Transverse colon (tissue), 4 donors: ENCODE results near the gene TMEM95.

Source experiments
- CTCF ChIP-seq, 5 experiments: fragments of 200-600 bp in 3 of 5; fragments of 450-650 bp in 2 of 5; sonication (generic) in 3 of 5; IDR thresholded peaks; 1 replicate in 2 of 5; 2 replicates in 3 of 5; pipeline ENCODE4 v1.5.1; 2016 to 2017; ENCODE audit warnings: antibody characterized with exemption in 5 of 5, inconsistent platforms in 3 of 5, mild to moderate bottlenecking in 2 of 5, moderate library complexity in 1 of 5
- POLR2AphosphoS5 ChIP-seq, 3 donors: sonication (generic); formaldehyde crosslinking; IDR thresholded peaks; one replicate each; pipeline ENCODE4 v1.6.1; 2016; ENCODE audit warnings: antibody characterized with exemption in 3 of 3

- TF ChIP-seq CTCF (IDR thresholded peaks at IDR 0.05) (no peak), POLR2AphosphoS5 (IDR thresholded peaks at IDR 0.05) (no peak)
Measured at GRCh38 chr17:7327501-7327900, 27.5 kb upstream of the TMEM95 start.
